Mucosa of stomach (tissue), 1 donor: ENCODE results near the gene PDE8B.

Source experiments
- H3K27me3 ChIP-seq: one replicate; pipeline ENCODE4 v1.7.0; 2013; ENCODE audit warnings: mild to moderate bottlenecking, low read length; ENCODE audit not compliant: control insufficient read depth, insufficient read depth
- H3K36me3 ChIP-seq: one replicate; pipeline ENCODE4 v1.7.0; 2013; ENCODE audit warnings: low read length; ENCODE audit not compliant: control insufficient read depth, insufficient read depth
- H3K4me1 ChIP-seq: one replicate; pipeline ENCODE4 v1.7.0; 2013; ENCODE audit warnings: mild to moderate bottlenecking, low read length; ENCODE audit not compliant: control insufficient read depth, insufficient read depth
- H3K4me3 ChIP-seq: one replicate; pipeline ENCODE4 v1.7.0; 2013; ENCODE audit warnings: low read length
- H3K9ac ChIP-seq: one replicate; pipeline ENCODE4 v1.7.0; 2013; ENCODE audit warnings: mild to moderate bottlenecking, low read length, moderate library complexity
- H3K9me3 ChIP-seq: one replicate; pipeline ENCODE4 v1.7.0; 2013; ENCODE audit warnings: mild to moderate bottlenecking, low read length, moderate library complexity; ENCODE audit not compliant: control insufficient read depth
- donor health status: Pancreatic carcinoma.

PDE8B gene

GRCh38 chr5:77250021-77250420, 39.5 kb downstream of the PDE8B start:
- Histone ChIP-seq H3K9me3 (no peaks in the 10 kb centered on the region), H3K4me3 (no peak overlapping the region), H3K4me1 (no peaks in the 10 kb centered on the region), H3K36me3 (no peaks in the 10 kb centered on the region), H3K27me3 (no peaks in the 10 kb centered on the region), H3K9ac (no peak overlapping the region)

DNA sequence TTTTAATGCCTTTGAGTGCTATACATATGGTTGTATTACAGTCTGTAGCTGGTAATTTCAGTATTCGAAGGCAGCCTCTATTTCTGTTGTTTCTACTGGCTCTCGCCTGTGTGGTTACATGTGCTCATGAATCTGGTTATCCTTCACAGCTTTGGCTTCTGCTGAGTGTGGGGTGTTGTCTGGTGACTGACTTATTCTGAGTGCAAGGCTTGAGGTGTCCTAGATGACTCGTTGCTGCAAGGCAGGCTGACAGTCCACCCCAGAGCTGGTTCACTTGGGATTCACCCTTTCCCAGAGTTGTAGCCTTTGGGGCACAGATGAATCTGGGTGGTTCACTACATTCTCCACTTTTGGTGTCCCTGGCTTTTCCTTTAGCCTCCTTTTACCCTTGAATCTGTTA, 41.4 kb downstream of the PDE8B start:
- no peak overlapping the region for H3K9ac ChIP-seq
- H3K4me1 ChIP-seq, result no peaks in the 10 kb centered on the region
- H3K36me3 ChIP-seq, result no peaks in the 10 kb centered on the region
- H3K27me3 ChIP-seq, result no peaks in the 10 kb centered on the region
- H3K4me3 ChIP-seq, result no peak overlapping the region
- no peaks in the 10 kb centered on the region for H3K9me3 ChIP-seq

- no peak overlapping the region for H3K4me3 ChIP-seq
- no peaks in the 10 kb centered on the region for H3K9me3 ChIP-seq
- no peaks in the 10 kb centered on the region for H3K4me1 ChIP-seq
- no peak overlapping the region for H3K9ac ChIP-seq
- H3K27me3 ChIP-seq, result no peaks in the 10 kb centered on the region
- H3K36me3 ChIP-seq, result no peaks in the 10 kb centered on the region
These were observed 45.1 kb downstream of the PDE8B start for GRCh38 chr5:77255617-77256016.

DNA sequence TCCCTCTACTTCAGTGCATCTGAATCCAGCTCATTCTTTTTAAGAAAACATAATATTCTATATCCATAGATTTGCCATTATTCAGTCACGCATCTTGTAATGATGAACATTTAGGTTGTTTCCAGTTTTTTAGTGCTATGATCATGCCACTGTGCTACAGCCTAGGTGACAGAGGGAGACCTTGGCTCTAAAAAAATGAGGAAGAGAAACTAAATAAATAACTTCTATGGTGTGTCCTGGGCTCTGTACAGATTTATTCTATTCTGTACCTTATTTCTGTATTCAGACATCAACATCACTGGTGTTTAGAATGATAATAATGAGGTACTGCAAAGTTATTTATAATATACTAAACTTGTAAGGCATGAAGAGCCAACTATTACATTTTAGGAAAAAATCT, 45.9 kb downstream of the PDE8B start:
- no peaks in the 10 kb centered on the region for H3K27me3 ChIP-seq
- H3K4me1 ChIP-seq, result no peaks in the 10 kb centered on the region
- H3K4me3 ChIP-seq, result no peak overlapping the region
- H3K9ac ChIP-seq, result no peak overlapping the region
- H3K36me3 ChIP-seq, result no peaks in the 10 kb centered on the region
- H3K9me3 ChIP-seq, result no peaks in the 10 kb centered on the region

- H3K9ac ChIP-seq, result no peak overlapping the region
- no peaks in the 10 kb centered on the region for H3K36me3 ChIP-seq
- H3K9me3 ChIP-seq, result no peaks in the 10 kb centered on the region
- no peaks in the 10 kb centered on the region for H3K27me3 ChIP-seq
- no peaks in the 10 kb centered on the region for H3K4me1 ChIP-seq
- no peak overlapping the region for H3K4me3 ChIP-seq
These were observed 48.2 kb downstream of the PDE8B start for GRCh38 chr5:77258652-77259051.

DNA sequence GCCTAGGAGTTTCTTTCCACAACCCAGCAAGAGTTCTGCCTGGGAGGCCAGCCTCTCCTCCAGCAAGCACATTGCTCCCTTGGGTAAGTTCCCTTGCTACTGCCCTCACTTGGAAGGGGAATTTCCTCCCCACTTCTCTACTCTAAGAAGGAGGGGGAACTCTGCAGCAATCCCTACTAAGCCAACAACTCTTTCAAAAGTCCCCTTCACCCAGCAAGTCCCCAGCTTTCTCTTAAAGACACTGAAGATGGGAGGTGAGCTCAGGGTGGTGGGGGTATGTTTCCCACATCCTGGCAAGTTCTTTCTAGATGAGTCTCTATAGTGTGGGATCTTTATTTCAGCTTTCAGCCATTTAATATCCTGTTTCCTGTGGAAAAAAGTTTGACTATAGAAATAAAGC, 49.0 kb downstream of the PDE8B start:
- H3K9ac ChIP-seq, result no peak overlapping the region
- no peaks in the 10 kb centered on the region for H3K27me3 ChIP-seq
- no peaks in the 10 kb centered on the region for H3K36me3 ChIP-seq
- no peaks in the 10 kb centered on the region for H3K9me3 ChIP-seq
- H3K4me1 ChIP-seq, result no peaks in the 10 kb centered on the region
- no peak overlapping the region for H3K4me3 ChIP-seq

DNA sequence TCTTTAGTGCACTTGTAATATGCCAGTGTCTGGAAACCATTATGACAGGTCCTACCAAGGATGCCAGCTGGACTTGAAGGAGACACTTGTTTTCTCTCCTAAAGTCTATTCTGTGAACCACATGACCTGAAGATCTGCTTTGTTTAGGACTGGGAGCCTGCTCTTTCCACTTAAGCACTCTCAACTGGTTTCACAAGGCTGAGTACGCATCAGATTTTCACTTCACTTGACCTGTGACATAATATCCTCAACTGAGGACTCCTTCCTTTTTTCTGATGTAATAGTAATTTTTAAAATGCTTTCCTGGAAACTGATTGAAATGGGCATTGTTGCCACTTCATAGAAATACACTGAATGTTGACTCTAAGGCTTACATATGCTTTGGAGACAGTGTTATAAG, 52.2 kb downstream of the PDE8B start:
- Histone ChIP-seq H3K4me3 (no peak overlapping the region), H3K4me1 (no peaks in the 10 kb centered on the region), H3K9ac (no peak overlapping the region), H3K36me3 (no peaks in the 10 kb centered on the region), H3K27me3 (no peaks in the 10 kb centered on the region), H3K9me3 (no peaks in the 10 kb centered on the region)

GRCh38 chr5:77266291-77266690, 55.8 kb downstream of the PDE8B start:
- no peak overlapping the region for H3K4me3 ChIP-seq
- H3K27me3 ChIP-seq, result no peaks in the 10 kb centered on the region
- H3K9me3 ChIP-seq, result no peaks in the 10 kb centered on the region
- no peaks in the 10 kb centered on the region for H3K36me3 ChIP-seq
- no peak overlapping the region for H3K9ac ChIP-seq
- H3K4me1 ChIP-seq, result no peaks in the 10 kb centered on the region

DNA sequence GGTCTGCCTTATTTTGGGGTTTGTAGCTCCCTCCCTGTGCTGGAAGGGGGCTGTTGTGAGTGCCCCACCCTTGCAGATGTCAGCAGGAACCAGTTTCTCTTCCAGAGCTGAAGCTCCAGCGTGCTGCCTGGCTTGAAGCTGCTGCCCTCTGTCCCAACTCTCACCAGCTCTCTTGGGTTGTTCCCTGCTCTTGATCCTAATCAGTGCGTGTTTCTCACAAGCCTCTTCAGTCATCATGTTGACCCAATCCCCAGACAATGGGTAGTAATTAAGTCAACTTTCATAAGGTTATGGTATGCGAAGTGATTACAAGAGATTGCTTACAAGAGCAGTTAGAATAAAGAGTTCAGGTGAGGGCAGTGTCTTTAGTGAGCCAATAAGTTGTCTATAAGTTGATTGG, 57.0 kb downstream of the PDE8B start:
- Histone ChIP-seq H3K4me1 (no peaks in the 10 kb centered on the region), H3K9ac (no peak overlapping the region), H3K4me3 (no peak overlapping the region), H3K9me3 (no peaks in the 10 kb centered on the region), H3K36me3 (no peaks in the 10 kb centered on the region), H3K27me3 (no peaks in the 10 kb centered on the region)

- no peaks in the 10 kb centered on the region for H3K9me3 ChIP-seq
These were observed 61.7 kb downstream of the PDE8B start for GRCh38 chr5:77272206-77272605.

GRCh38 chr5:77277759-77278158, 67.3 kb downstream of the PDE8B start:
- Histone ChIP-seq H3K36me3 (no peaks in the 10 kb centered on the region), H3K4me1 (no peaks in the 10 kb centered on the region), H3K4me3 (no peak overlapping the region), H3K9ac (no peak overlapping the region), H3K9me3 (no peaks in the 10 kb centered on the region), H3K27me3 (no peaks in the 10 kb centered on the region)

More at GRCh38 chr5:77272206-77272605, 61.7 kb downstream of the PDE8B start:
- no peaks in the 10 kb centered on the region for H3K36me3 ChIP-seq
- H3K9ac ChIP-seq, result no peak overlapping the region
- no peaks in the 10 kb centered on the region for H3K4me1 ChIP-seq
- no peak overlapping the region for H3K4me3 ChIP-seq
- no peaks in the 10 kb centered on the region for H3K27me3 ChIP-seq

GRCh38 chr5:77280036-77280435, 69.6 kb downstream of the PDE8B start:
- Histone ChIP-seq H3K9me3 (no peaks in the 10 kb centered on the region), H3K27me3 (no peaks in the 10 kb centered on the region), H3K4me1 (no peaks in the 10 kb centered on the region)

DNA sequence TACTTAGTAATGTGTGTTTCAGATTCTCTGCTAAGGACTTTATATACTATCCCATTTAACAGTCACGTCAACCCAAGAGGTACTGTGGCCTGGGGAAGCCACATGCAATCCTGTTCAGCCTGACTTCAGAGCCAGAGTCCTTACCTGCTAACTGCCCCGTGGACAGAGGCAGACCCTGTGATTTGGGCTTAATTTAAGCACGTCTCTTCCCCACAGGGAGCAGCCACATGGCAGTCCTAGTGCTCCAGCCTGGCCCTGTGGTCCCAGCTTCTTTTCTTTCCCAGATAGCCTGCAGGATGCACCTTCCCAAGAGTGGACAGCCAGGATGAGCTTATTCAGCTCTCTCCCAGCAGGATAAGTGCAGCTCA, 71.5 kb downstream of the PDE8B start:
- H3K4me1 ChIP-seq, result no peaks in the 10 kb centered on the region
- H3K36me3 ChIP-seq, result no peaks in the 10 kb centered on the region
- H3K9me3 ChIP-seq, result no peaks in the 10 kb centered on the region
- no peak overlapping the region for H3K9ac ChIP-seq
- no peaks in the 10 kb centered on the region for H3K27me3 ChIP-seq
- no peak overlapping the region for H3K4me3 ChIP-seq

More at GRCh38 chr5:77280036-77280435, 69.6 kb downstream of the PDE8B start:
- no peak overlapping the region for H3K4me3 ChIP-seq
- H3K9ac ChIP-seq, result no peak overlapping the region
- H3K36me3 ChIP-seq, result no peaks in the 10 kb centered on the region
